GM13977 (cell line): ENCODE results near the gene RUVBL2.

Experiments
- DNase-seq: peaks from one replicate; pipeline ENCODE4 v3.0.0; 2012; ENCODE audit warnings: low spot score
- in situ Hi-C: fragments of 300-500 bp; cut with MboI; formaldehyde crosslinking; loops from one replicate; pipeline ENCODE4 v1.12.0; 2022; ENCODE audit warnings: low sequenced_read_pairs, low pct_unique_long_range_greater_than_20kb, mixed read lengths, inconsistent platforms; ENCODE audit not compliant: unreplicated experiment
- TF ChIP-seq, protein P1 (sequence below): IDR thresholded peaks from 2 replicates; pipeline ENCODE4 v1.5.1; 2012; ENCODE audit warnings: mild to moderate bottlenecking, control low read depth; ENCODE audit not compliant: insufficient read depth; ENCODE audit errors: extremely low read depth, missing control alignments

RUVBL2 gene

DNA sequence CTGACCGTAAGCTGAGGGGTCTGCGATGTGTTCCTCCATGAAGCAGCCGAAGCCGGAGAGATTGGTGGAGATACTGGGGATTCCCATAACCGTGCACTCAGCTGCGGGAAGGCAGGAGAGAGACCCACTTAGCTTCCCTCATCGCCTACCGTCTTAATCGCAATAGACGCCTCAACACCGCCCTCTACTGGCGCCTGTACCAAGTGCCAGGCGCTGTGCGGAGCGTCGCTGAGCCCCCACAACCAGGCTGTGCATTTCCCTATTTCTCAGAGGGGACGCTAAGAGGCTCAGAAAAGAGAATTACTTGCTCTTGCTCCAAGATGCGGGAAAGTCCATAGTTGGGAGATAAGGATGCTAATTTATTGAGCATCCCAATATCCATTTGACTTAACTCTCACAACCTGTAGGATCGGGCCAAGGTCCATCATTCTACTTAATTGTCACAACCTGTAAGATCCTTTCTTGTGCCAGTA, 22.7 kb upstream of the RUVBL2 start:
- TF ChIP-seq, protein P1, sequence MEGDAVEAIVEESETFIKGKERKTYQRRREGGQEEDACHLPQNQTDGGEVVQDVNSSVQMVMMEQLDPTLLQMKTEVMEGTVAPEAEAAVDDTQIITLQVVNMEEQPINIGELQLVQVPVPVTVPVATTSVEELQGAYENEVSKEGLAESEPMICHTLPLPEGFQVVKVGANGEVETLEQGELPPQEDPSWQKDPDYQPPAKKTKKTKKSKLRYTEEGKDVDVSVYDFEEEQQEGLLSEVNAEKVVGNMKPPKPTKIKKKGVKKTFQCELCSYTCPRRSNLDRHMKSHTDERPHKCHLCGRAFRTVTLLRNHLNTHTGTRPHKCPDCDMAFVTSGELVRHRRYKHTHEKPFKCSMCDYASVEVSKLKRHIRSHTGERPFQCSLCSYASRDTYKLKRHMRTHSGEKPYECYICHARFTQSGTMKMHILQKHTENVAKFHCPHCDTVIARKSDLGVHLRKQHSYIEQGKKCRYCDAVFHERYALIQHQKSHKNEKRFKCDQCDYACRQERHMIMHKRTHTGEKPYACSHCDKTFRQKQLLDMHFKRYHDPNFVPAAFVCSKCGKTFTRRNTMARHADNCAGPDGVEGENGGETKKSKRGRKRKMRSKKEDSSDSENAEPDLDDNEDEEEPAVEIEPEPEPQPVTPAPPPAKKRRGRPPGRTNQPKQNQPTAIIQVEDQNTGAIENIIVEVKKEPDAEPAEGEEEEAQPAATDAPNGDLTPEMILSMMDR, result peak; percentile 95
- in situ Hi-C loops, result loop anchor here (25.0 kb wide), 2 partner anchors 109 to 334 kb away; partner anchors contain the start of genes CA11, DBP, PLEKHA4 and PPP1R15A
- peak; percentile 81 for DNase-seq

DNA sequence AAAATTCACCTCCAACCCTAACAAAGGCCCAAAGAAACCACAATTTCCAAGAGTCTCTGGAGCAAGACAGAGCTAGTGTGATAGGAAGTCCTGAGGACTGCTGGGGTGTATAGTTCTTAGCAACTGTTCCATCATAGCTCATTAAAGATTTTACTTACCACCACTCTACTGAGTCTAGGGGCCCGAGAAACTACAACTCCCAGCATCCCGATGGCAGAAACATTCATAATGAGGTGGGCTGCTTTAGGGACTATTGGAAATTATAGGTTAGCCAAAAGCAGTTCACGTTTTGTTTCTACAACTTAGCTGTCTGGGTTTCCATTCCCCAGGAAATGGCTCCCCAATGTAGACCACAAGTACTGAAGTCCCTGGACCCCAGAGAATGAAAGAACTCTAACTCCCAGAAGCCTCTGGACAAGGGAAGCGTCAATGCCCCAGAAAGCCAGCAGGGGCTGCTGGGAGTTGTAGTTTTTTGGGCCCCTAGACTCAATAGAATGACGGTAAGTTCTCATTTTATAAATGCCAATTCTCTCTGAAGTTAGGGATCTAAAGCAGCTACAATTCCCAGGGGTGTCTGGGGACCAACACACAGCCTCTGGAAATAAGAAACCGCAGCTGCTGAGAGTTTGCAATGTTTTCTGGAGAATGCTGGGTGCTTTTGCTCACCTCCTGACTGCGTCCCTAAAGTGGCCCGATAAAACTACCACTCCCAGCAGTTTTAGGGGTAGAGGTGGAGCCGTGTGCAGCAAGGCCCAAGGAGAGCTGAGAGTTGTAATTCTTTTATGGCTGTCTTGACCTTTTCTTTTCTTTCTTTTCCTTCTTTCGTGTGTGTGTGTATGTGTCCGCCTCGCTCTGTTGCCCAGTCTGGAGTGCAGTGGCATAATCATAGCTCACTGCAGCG, 17.5 kb upstream of the RUVBL2 start:
- no peak for DNase-seq
- in situ Hi-C loops, result no loop called here

DNA sequence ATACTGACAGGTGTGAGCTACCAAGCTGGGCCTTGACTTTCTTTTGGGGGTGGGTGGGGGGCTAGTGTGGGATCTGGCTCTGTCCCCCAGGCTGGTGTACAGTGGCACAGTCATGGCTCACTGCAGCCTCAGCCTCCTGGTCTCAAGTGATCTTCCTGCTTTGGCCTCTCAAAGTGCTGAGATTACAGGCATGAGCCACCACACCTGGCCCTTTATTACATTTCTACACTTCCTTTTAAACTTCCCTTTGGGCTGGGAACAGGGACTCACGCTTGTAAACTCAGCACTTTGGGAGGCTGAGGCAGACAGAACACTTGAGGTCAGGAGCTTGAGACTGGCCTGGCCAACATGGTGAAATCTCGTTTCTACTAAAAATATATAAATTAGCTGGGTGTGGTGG, 16.6 kb upstream of the RUVBL2 start:
- DNase-seq, result no peak
- TF ChIP-seq, protein P1, result no peak
- in situ Hi-C loops, result no loop called here

More for the DNA sequence above, 17.5 kb upstream of the RUVBL2 start:
- TF ChIP-seq, protein P1, result no peak

DNA sequence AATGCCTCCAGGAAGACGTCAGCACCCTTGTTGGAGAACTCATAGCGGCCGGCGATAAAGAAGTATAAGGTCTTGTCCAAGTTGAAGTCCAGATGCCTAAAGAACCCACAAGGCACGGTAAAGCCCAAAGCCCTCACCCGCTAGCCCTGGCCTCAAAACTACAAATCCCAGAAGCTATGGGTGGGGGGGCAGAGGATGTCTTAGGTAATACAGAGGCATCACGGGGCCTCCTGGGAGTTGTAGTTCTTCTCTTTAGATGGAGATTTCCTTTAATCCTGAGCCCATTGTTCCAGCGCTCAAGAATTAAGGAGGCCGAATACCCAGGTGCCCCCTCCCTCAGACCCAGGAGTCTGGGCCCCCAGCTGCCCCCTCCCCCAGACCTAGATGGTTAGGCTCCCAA, 11.4 kb upstream of the RUVBL2 start:
- TF ChIP-seq, protein P1, result no peak
- in situ Hi-C loops, result no loop called here

DNA sequence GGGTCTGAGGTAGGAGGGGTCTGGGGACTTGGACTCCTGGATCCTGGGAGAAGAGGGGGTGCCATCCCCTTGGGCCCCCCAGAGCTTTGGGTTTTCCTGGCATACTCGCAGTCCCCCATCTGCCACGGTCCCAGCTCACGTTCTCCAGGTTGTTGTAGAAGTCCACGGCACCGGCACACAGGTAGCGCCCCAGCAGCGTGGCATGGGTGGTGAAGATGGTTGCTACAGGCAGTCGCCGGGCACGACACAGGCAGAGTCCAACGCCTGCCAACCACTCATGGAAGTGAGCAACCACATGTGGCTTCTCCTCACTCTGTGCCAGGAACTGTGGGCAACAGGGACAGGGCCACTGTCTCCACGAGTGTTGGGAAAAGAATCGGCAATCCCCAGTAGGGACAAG, 8.0 kb upstream of the RUVBL2 start:
- in situ Hi-C loops, result no loop called here
- DNase-seq, result no peak
- TF ChIP-seq, protein P1, result no peak

More for the DNA sequence above, 11.4 kb upstream of the RUVBL2 start:
- DNase-seq, result no peak

DNA sequence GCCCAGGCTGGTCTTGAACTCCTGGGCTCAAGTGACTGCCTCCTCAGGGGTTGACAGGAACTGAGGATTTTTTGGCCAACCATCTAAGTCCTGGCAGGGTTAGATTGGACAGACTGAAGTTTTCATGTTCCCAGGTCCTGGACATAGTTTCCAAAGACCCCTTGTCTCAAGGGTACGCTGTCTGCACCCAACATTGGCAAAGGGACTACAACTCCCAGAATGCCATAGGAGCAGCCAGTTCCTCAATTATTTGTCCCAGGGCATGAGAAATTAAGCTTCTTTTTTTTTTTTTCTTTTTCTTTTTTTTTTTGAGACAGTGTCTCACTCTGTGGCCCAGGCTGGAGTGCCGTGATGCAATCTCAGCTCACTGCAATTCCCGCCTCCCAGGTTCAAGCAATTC, 7.5 kb upstream of the RUVBL2 start:
- in situ Hi-C loops, result no loop called here
- no peak for DNase-seq
- TF ChIP-seq, protein P1, result no peak
